8988T (cell line): ENCODE measurements around the gene TRAF5.
"Not testable (repeated sequence)": the region's sequence is repeated elsewhere in the genome, so short reads cannot be mapped to it uniquely, and the experiment has no call there.

ENCODE experiments used
- DNase-seq: peaks from one replicate; pipeline ENCODE4 v3.0.0; 2011

Gene TRAF5

DNA sequence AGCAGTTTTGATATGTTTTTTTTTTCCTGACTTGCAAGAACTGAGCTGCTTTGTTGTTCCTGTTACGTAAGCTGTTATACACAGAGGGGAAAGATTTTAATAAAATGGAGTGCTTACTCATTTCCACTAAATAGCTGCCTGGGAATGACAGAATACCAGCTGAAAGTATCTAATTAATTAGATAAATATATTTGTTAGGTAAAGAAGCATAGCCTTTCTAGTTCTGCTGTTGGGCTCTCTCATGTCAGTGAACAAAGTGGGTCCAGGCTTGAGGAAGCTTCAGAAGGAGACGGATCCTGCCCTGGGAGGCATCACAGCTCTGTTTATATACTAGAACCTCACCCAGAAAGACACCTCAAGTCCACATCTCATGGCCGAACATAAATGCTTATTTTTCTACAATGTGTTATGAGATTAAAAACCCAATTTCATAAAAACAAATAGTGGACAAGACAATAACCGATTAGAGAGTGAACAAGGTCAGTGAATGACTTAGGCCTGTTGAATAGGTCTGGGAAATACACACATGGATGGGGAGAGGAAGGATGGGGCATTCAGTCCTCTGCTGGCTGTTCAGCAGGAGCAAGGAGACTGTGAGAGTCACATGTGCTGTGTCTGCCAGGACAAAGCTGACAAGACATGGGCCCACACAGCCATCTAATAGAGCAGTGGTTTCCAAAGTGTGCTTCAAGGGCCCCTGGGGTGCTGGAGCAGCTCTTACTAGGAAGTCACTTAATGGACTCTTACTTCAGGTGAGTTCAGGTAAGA is 20.6 kb downstream of the TRAF5 start:
- DNase-seq, result no peak

DNA sequence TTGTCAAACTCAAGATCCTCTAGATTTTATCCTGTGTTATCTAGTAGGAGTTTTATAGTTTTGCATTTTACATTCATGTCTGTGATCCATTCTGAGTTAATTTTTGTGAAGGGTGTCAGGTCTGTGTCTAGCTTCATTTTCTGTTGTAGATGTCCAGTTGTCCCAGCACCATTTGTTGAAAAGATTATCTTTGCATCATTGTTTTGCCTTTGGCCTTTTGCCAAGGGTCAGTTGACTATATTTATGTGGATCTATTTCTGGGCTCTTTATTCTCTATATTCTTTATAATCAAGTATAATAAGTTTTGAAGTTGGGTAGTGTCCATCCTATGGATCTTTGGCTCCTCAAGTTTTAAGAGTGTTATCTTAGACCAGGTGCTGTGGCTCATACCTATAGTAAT is 21.9 kb downstream of the TRAF5 start:
- DNase-seq, result no peak

- no peak for DNase-seq
Observed at GRCh38 chr1:211349741-211350140, 23.1 kb downstream of the TRAF5 start.

- not testable (repeated sequence) for DNase-seq
Observed at GRCh38 chr1:211352055-211352454, 25.4 kb downstream of the TRAF5 start.

DNA sequence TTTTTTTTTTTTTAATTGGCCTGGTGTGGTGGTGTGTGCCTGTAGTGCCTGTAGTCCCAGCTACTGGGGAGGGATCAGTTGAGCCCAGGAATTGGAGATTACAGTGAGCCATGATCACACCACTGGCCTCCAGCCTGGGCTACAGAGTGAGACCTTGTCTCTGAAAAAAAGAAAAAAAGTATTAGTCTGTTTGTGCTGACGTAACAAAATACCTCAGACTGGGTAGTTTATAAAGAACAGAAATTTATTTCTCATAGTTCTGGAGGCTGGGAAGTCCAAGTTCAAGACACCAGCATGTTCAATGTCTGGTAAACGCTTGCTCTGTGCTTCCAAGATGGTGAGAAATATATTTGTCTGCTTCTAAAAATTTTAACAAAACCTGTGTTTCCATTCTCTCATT is 25.8 kb downstream of the TRAF5 start:
- DNase-seq, result no peak

DNA sequence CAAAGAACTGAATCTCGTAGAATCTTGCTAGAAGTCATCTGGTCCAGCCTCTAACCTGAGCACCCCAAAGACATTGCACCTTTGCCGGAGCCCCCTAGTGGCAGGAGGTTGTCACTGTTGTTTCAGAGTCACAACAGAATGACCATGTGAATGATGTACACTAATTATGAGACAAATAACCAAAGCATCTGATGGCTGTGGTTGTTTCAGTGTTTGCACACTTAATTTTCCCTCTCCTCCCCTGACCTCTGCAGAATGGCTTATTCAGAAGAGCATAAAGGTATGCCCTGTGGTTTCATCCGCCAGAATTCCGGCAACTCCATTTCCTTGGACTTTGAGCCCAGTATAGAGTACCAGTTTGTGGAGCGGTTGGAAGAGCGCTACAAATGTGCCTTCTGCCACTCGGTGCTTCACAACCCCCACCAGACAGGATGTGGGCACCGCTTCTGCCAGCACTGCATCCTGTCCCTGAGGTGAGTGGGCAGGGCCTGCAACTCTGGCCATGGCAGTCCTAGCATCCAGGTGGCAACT is 26.4 kb downstream of the TRAF5 start:
- DNase-seq, result no peak

GRCh38 chr1:211353562-211354212 is 27.1 kb downstream of the TRAF5 start:
- DNase-seq, result no peak

DNA sequence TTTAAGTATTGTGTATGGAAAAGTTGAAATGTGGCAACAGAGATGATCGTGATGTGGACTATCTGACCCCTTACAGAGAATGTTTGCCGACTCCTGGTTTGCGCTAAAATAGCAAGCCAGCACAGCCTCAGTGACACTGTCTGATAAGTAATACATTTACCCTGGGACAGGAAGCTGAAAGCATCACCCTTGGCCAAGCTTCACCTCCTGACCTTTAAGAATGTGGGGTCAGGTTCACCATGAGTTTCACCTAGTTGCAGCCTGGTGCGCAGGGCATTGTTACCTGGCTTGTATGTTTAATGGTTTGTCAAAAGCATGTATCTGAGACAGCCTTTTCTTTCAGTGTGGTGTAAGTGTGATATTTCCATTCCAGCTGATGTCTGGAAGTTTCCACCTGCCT is 29.2 kb downstream of the TRAF5 start:
- no peak for DNase-seq

- DNase-seq, result no peak
Observed at GRCh38 chr1:211356723-211357407, 30.2 kb downstream of the TRAF5 start.

GRCh38 chr1:211358685-211359084 is 32.1 kb downstream of the TRAF5 start:
- DNase-seq, result no peak

DNA sequence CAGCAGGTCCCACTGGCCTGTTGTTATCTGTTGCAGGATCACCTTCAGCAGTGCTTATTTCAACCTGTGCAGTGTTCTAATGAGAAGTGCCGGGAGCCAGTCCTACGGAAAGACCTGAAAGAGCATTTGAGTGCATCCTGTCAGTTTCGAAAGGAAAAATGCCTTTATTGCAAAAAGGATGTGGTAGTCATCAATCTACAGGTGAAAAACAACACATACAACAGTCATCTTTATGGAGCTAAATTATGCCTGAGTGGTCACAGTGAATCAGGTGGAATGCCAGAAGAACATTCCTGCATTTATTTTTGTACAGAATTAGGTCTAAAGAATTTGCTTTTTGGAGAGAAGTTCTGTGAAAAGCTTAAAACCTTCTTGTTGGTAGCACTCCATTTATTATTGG is 33.2 kb downstream of the TRAF5 start:
- no peak for DNase-seq

DNA sequence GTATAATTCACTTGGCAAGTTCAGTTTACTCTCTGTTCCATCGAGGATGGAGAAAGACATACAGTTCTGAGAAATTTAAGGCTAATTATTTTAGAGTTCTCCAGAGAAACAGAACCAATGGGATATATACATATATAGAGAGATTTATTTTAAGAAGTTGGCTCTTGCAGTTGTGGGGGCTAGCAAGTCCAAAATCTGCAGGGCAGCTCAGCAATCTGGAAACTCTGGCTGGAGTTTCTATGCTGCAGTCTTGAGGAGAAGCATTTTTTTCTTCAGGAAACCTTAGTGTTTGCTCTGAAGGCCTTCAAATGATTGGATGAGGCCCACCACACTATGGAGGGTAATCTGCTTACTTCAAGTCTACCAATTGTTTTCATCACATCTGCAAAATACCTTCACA is 34.6 kb downstream of the TRAF5 start:
- no peak for DNase-seq

- DNase-seq, result no peak
Observed at GRCh38 chr1:211369640-211370039, 43.0 kb downstream of the TRAF5 start.

- no peak for DNase-seq
Observed at GRCh38 chr1:211370669-211371068, 44.0 kb downstream of the TRAF5 start.

DNA sequence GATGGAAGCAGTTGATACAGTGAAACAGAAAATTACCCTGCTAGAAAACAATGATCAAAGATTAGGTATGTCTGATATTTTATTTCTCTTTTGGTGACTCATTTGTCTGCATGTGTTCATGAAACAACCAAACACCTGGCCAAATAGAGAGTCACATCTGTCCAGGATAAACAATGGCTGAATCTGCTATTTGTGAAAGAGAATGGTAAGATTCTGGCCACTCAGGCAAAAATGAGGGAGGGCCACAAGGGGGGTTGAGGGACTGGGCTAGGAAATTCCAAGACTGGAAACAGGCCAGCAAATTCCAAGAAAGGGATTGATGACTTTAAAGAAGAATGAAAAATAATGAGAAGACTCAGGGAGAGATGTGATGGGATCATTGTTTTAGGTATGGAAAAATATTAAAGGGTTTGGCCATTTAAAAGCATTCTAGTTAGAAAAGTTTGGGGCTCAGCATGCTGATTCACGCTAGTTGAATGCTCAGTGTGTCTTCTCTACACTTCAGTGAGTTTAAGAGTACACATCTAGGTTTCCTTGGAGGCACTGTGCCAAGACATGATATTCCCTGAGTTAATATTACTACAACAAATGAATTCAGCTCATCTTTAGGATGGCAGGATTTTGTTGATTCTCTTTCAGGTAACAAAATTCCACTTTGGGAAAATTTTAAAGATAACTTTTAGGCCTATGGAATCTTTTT is 44.9 kb downstream of the TRAF5 start:
- DNase-seq, result no peak

GRCh38 chr1:211372463-211372862 is 45.8 kb downstream of the TRAF5 start:
- no peak for DNase-seq

DNA sequence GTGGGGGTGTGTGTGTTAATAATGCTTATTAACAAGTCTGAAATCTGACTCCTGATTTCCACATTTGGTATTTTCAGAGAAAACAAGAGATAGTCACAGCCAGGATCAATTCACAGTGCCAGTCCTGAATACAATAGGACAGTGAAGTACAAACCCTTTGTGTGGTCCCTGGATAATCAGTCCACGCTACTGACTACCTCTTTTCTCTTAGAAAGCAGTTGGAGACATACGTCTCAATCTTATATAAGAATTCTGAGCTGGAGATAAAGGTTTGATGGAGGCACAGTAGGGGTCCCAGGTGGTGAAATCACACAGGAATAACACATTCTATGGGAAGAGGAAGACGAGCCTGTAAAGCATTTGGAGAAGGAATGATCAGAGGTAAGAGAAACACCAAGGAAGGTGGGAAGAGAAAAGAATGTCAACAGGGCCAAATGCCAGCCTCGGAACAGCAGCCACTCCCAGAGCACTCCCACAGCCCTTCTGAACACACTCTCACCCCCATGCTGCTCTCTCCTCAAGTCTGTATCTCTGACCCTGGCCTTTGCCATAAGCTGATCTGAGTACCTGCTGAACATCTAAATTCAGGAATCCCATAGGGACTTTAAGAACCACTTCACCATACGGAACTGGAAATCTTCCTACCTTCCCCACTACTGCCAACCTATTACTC is 48.6 kb downstream of the TRAF5 start:
- no peak for DNase-seq

- no peak for DNase-seq
Observed at GRCh38 chr1:211375949-211376348, 49.3 kb downstream of the TRAF5 start.

DNA sequence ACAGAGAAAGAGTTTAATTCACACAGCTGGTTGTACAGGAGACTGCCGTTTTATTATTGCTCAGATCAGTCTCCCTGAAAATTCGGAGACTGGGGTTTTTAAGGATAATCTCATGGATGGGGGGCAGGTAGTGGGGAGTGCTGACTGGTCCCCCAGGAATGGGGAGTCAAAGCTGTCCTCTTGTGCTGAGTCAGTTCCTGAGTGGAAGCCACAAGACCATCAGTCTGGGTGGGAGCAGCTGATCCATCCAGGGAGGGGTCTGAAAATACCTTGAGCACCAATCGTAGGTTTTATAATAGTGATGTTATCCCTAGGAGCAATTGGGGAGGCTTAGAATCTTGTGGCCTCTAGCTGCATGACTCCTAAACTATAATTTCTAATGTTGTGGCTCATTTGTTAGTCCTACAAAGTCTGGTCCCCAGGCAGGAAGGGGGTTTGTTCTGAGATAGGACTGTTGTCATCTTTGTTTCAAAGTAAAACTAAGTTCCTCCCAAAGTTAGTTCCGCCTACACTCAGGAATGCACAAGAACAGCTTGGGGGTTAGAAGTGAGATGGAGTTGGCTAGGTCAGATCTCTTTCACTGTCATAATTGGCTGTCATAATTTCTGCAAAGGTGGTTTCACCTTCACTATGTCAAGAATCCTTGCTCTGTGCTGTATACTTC is 50.3 kb downstream of the TRAF5 start:
- DNase-seq, result no peak

DNA sequence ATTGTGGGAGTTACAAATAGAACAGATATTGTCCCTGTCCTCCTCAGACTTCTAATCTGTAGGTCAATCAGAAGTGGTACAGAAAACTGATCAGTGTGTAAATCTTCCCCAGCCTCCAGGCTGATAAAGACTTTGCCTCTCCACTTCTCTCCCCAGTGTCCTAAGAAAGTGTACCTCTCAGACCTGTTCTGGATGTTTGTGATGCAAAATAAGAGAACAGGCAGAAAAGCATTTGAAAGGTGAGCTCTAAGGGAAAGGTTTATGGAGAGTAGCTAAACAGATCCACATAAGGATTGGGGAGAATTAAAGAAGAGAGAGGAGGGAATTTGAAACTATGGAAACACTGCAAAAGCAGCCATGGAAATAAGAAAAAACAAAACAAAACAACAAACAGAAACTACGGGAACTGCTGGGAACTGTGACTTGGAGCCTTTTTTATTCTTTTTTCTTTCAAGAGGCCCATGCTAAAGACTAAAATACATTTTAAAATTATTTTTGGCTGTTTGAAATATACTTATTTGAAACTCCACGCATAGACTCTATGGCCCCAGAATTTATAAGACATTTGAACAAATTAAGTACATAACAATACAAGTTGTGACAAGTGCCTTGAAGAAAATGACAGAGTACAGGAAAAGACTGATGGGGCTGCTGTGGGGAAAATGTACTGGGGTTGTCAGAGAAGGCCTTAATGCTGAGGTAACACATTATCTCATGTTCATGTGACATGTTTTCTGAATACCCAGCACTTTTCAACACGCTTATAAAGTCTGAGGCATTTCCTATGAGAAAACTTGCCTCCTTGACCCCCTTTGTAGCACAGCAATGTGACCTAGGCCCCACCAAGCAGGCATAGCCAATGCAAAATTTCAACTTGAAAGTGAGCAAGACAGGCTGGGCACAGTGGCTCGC is 51.2 kb downstream of the TRAF5 start:
- no peak for DNase-seq

- DNase-seq, result no peak
Observed at GRCh38 chr1:211378844-211379243, 52.2 kb downstream of the TRAF5 start.
